Panc1 (cell line): Measurements from ENCODE around the gene OTUD1.

ENCODE experiments used
- POLR2AphosphoS5 ChIP-seq: IDR thresholded peaks from 2 replicates; pipeline ENCODE4 v1.6.1; 2012; ENCODE audit warnings: mild to moderate bottlenecking, low read depth, low read length, moderate library complexity
- TF ChIP-seq, protein P1 (sequence below): fragments of 450-650 bp; IDR thresholded peaks from 2 replicates; pipeline ENCODE4 v1.5.1; 2017; ENCODE audit warnings: mild to moderate bottlenecking

DNA sequence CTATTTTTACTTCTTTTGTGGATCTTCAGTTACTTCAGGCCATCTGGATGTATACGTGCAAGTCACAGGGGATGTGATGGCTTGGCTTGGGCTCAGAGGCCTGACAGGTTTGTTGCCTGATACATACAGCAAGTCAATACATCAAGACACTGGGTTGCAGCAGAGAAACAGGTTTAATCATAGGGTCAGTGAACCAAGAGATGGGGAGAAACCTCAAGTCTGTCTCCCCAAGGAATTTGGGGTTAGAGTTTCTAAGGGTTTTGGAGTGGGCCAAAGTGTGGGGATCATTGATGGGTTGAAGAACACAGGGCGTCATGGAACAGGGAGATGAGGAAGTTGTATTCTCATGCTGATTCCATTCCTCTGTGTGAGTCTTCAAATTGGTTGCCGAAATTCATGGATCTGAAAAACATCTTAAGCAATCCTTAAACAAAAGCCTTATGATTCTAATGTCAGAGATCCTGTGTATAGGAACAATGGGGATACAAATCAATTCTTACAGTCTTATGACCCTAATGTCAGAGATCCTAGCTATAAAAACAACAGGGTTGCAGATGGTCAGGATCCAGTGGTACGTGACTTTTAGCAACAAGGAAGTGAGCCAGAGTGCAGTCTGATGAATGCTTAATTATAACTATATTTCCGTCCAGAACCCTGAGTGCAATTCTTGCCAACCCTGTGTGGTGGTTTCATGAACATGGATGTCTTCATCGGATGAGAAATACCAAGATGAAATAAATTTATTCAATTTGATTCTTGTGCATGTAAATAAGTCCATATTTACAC is 18.9 kb downstream of the OTUD1 start:
- TF ChIP-seq, protein P1, sequence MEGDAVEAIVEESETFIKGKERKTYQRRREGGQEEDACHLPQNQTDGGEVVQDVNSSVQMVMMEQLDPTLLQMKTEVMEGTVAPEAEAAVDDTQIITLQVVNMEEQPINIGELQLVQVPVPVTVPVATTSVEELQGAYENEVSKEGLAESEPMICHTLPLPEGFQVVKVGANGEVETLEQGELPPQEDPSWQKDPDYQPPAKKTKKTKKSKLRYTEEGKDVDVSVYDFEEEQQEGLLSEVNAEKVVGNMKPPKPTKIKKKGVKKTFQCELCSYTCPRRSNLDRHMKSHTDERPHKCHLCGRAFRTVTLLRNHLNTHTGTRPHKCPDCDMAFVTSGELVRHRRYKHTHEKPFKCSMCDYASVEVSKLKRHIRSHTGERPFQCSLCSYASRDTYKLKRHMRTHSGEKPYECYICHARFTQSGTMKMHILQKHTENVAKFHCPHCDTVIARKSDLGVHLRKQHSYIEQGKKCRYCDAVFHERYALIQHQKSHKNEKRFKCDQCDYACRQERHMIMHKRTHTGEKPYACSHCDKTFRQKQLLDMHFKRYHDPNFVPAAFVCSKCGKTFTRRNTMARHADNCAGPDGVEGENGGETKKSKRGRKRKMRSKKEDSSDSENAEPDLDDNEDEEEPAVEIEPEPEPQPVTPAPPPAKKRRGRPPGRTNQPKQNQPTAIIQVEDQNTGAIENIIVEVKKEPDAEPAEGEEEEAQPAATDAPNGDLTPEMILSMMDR = no peak
- TF ChIP-seq POLR2AphosphoS5 = no peak
